Sigmoid colon (tissue), 4 donors: ENCODE measurements around the gene USP2.

ENCODE experiments used
- CTCF ChIP-seq, 4 experiments: fragments of 450-650 bp in 3 of 4; fragments of 200-600 bp in 1 of 4; IDR thresholded peaks; one replicate each; pipeline ENCODE4 v1.5.1; 2016 to 2019; ENCODE audit warnings: antibody characterized with exemption in 4 of 4, mild to moderate bottlenecking in 3 of 4, moderate library complexity in 2 of 4
- POLR2AphosphoS5 ChIP-seq, 4 donors: sonication (generic); formaldehyde crosslinking; IDR thresholded peaks; one replicate each; pipeline ENCODE4 v1.6.1; 2017; ENCODE audit warnings: antibody characterized with exemption in 4 of 4

GRCh38 chr11:119335655-119336543 is 45.6 kb downstream of the USP2 start:
- TF ChIP-seq CTCF (IDR thresholded peaks at IDR 0.05), result no peak
- no peak for TF ChIP-seq POLR2AphosphoS5 (IDR thresholded peaks at IDR 0.05)
